HS-27A (cell line): ENCODE data around the gene PTPRH.
"Not testable (repeated sequence)": the region's sequence is repeated elsewhere in the genome, so short reads cannot be mapped to it uniquely, and the experiment has no call there.

Experiments used
- DNase-seq: peaks from one replicate; pipeline ENCODE4 v3.0.0-alpha.2; 2012; ENCODE audit warnings: low read depth, missing footprints

PTPRH gene

GRCh38 chr19:55158423-55158822, 50.9 kb downstream of the PTPRH start:
- no peak for DNase-seq

GRCh38 chr19:55157064-55157908, 52.0 kb downstream of the PTPRH start, which contains the start of gene TNNI3:
Gene TNNI3 (minus strand): TSS chr19:55157732. CDS start chr19:55157589, 143 bp downstream.
- no peak for DNase-seq

- DNase-seq, result no peak
Observed at GRCh38 chr19:55156202-55157063, 52.9 kb downstream of the PTPRH start.

GRCh38 chr19:55155784-55156183, 53.5 kb downstream of the PTPRH start:
- not testable (repeated sequence) for DNase-seq

- DNase-seq, result no peak
Observed at GRCh38 chr19:55153652-55154264, 55.5 kb downstream of the PTPRH start.

- DNase-seq, result no peak
Observed at GRCh38 chr19:55152017-55152416, 57.3 kb downstream of the PTPRH start.

- no peak for DNase-seq
Observed at GRCh38 chr19:55149078-55150003, 60.0 kb downstream of the PTPRH start, which contains the start of gene TNNT1. Gene TNNT1 (minus strand): TSS chr19:55149206. CDS start chr19:55147157, 2,049 bp downstream.

GRCh38 chr19:55147545-55148251, 61.6 kb downstream of the PTPRH start:
- no peak for DNase-seq

GRCh38 chr19:55146705-55147273, 62.5 kb downstream of the PTPRH start:
- no peak for DNase-seq

GRCh38 chr19:55146078-55146704, 63.1 kb downstream of the PTPRH start:
- DNase-seq, result no peak

GRCh38 chr19:55145232-55145631, 64.1 kb downstream of the PTPRH start:
- DNase-seq, result no peak

- DNase-seq, result no peak
Observed at GRCh38 chr19:55141696-55142095, 67.6 kb downstream of the PTPRH start.

GRCh38 chr19:55137915-55138314, 71.4 kb downstream of the PTPRH start:
- no peak for DNase-seq

GRCh38 chr19:55136399-55137102, 72.8 kb downstream of the PTPRH start:
- DNase-seq, result no peak

- DNase-seq, result no peak
Observed at GRCh38 chr19:55134736-55135135, 74.6 kb downstream of the PTPRH start.

- no peak for DNase-seq
Observed at GRCh38 chr19:55133639-55134444, 75.5 kb downstream of the PTPRH start.

- DNase-seq, result no peak
Observed at GRCh38 chr19:55132453-55133129, 76.7 kb downstream of the PTPRH start.

- DNase-seq, result no peak
Observed at GRCh38 chr19:55131421-55131820, 77.9 kb downstream of the PTPRH start.
